A549 treated with CpdA at 1 μM for 4 hours (cell line): ENCODE data around the gene BMAL1. TPM values are rescaled to one million over a fixed set of nuclear protein-coding genes. Genes with fewer than 3 reads are reported as not detected.

Source experiments
- total RNA-seq: library from RNA; stranded (reverse); fragments of 200-300 nt; extraction: Qiagen RNA extraction; gene quantifications from 5 replicates; pipeline ENCODE4 v1.2.3, GENCODE V29; 2022; ENCODE audit warnings: low read depth

BMAL1 gene
- 11.5 to 14.5 TPM (median 13.3 TPM) in 5 replicates for total RNA-seq

DNA sequence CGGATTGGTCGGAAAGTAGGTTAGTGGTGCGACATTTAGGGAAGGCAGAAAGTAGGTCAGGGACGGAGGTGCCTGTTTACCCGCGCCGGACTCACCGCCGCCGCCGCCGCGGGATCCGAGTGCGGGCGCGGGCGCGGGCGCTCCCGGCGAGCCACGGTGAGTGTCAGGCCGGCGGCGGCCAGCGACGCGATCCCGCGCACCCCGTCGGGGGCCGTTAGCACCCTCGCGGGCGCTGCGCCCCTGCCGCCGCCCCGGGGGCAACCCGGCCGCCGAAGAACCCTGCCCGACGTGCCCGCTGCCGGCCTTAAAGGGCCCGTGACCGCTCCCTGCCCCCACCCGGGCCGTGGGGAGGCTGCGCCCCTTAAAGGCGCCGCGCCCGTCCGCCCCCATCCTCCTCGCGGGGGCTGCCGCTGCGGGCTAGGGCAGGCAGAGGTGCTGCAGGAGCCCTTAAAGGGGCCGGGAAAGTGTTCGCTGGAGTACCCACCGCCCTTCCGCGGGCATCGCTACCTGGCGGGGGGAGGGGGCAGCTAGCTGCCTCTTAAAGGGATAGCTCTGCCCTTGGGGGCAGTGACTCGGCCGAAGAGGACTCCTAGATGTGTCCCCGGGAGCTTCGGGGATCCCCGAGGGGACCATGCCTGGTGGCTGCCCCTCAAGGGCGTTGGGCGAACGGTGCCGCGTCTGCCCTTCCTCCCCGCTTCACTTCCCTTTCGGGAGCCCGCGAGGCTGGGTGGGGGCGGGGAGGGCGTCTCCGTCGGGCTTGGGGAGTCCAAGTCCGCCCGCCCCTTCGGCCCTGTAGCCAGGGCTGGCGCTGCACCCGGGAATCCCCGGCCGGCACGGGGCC is at the start of gene BMAL1:
Gene BMAL1 (plus strand): TSS at position 23 of the 841 bp plus-strand sequence. CDS start 76,519 bp downstream, outside the sequence.

Other genes starting within 250 kb of the BMAL1 start
- gene BTBD10, start 185.4 kb downstream of the BMAL1 start, total RNA-seq, result 40.3 to 60.5 TPM (median 44.5 TPM) in 5 replicates
- not detected in 5 replicates for gene PTH, start 218.2 kb downstream of the BMAL1 start, total RNA-seq